ENCODE measurements around the gene ARHGAP42. TPM values are rescaled to one million over a fixed set of nuclear protein-coding genes. Genes with fewer than 3 reads are reported as not detected.

The ARHGAP42 gene
- total RNA-seq, 1 experiment from 2014 or later: 8.0 TPM

DNA sequence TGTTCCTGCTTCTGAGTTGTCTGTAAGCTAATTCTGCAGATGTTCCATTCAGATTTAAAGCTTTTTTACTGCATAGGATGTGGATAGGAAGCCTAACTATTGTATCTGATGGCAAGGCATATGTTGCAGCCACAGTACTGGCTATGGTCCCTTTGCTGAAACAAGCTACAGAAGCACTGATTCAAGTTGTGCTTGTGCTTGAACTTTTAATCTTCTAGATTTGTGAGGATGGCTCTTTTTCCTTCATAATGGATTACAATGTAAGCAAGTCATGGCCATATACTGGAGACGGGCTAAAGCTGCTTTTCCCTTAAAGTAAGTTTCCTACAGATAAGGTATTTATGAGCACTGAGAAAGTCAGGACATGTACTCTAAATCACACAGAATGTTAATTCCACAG is 303.8 kb downstream of the ARHGAP42 start:
- DNase-seq (ENCODE audit: low spot score): no peak
- intact Hi-C loops (cut with micrococcal nuclease; ENCODE audit: unreplicated experiment): no loop called here
- H3K36me3 ChIP-seq (ENCODE audit: insufficient read depth, low read length, poor library complexity, severe bottlenecking): no peaks in the 10 kb centered on the region
- no peak overlapping the region for H3K4me3 ChIP-seq (ENCODE audit: low read depth, low read length, poor library complexity, severe bottlenecking)
- TF ChIP-seq CTCF (conservative IDR thresholded peaks at IDR 0.05; ENCODE audit: low read depth, low read length) (no peak), EZH2 (IDR thresholded peaks at IDR 0.05; ENCODE audit: borderline replicate concordance, low read depth, low read length, poor library complexity, severe bottlenecking) (no peak)
- H3K9me3 ChIP-seq (ENCODE audit: low read depth, low read length, poor library complexity, severe bottlenecking): no peaks in the 10 kb centered on the region
- ChIA-PET CTCF (no interaction called here), POLR2A (ENCODE audit: low non-redundant PET) (no interaction called here)
- no peaks in the 10 kb centered on the region for H3K27me3 ChIP-seq (replicated peaks; ENCODE audit: insufficient read depth, low read depth, low read length, poor library complexity)
- H3K4me1 ChIP-seq (ENCODE audit: insufficient read depth, low read length, poor library complexity, severe bottlenecking): no peaks in the 10 kb centered on the region
- H3K27ac ChIP-seq (ENCODE audit: low read depth, low read length, poor library complexity, severe bottlenecking): no peak overlapping the region
- no TSS peak for BruUV-seq (replicated peaks)

GRCh38 chr11:100991541-100991940 is 304.5 kb downstream of the ARHGAP42 start:
- no peak for TF ChIP-seq EZH2 (IDR thresholded peaks at IDR 0.05; ENCODE audit: borderline replicate concordance, low read depth, low read length, poor library complexity, severe bottlenecking)
- no peak for TF ChIP-seq CTCF (conservative IDR thresholded peaks at IDR 0.05; ENCODE audit: low read depth, low read length)
- Histone ChIP-seq H3K9me3 (ENCODE audit: low read depth, low read length, poor library complexity, severe bottlenecking) (no peaks in the 10 kb centered on the region), H3K36me3 (ENCODE audit: insufficient read depth, low read length, poor library complexity, severe bottlenecking) (no peaks in the 10 kb centered on the region), H3K4me1 (ENCODE audit: insufficient read depth, low read length, poor library complexity, severe bottlenecking) (no peaks in the 10 kb centered on the region), H3K27ac (ENCODE audit: low read depth, low read length, poor library complexity, severe bottlenecking) (no peak overlapping the region), H3K4me3 (ENCODE audit: low read depth, low read length, poor library complexity, severe bottlenecking) (no peak overlapping the region), H3K27me3 (replicated peaks; ENCODE audit: insufficient read depth, low read depth, low read length, poor library complexity) (no peaks in the 10 kb centered on the region)
- intact Hi-C loops (cut with micrococcal nuclease; ENCODE audit: unreplicated experiment): no loop called here
- no peak for DNase-seq (ENCODE audit: low spot score)
- no TSS peak for BruUV-seq (replicated peaks)
- ChIA-PET POLR2A (ENCODE audit: low non-redundant PET) (no interaction called here), CTCF (no interaction called here)

- ChIA-PET CTCF (no interaction called here), POLR2A (ENCODE audit: low non-redundant PET) (no interaction called here)
- Histone ChIP-seq H3K4me1 (ENCODE audit: insufficient read depth, low read length, poor library complexity, severe bottlenecking) (no peaks in the 10 kb centered on the region), H3K9me3 (ENCODE audit: low read depth, low read length, poor library complexity, severe bottlenecking) (no peaks in the 10 kb centered on the region), H3K36me3 (ENCODE audit: insufficient read depth, low read length, poor library complexity, severe bottlenecking) (no peaks in the 10 kb centered on the region), H3K27me3 (replicated peaks; ENCODE audit: insufficient read depth, low read depth, low read length, poor library complexity) (no peaks in the 10 kb centered on the region), H3K4me3 (ENCODE audit: low read depth, low read length, poor library complexity, severe bottlenecking) (no peak overlapping the region), H3K27ac (ENCODE audit: low read depth, low read length, poor library complexity, severe bottlenecking) (no peak overlapping the region)
- TF ChIP-seq CTCF (conservative IDR thresholded peaks at IDR 0.05; ENCODE audit: low read depth, low read length) (no peak), EZH2 (IDR thresholded peaks at IDR 0.05; ENCODE audit: borderline replicate concordance, low read depth, low read length, poor library complexity, severe bottlenecking) (no peak)
- BruUV-seq (replicated peaks): no TSS peak
- intact Hi-C loops (cut with micrococcal nuclease; ENCODE audit: unreplicated experiment): no loop called here
- DNase-seq (ENCODE audit: low spot score): no peak
Measured at GRCh38 chr11:100994966-100995365, 307.9 kb downstream of the ARHGAP42 start.

Data from A673 (cell line).